Middle frontal gyrus (tissue), 1 donor: ENCODE data around the gene LPCAT2.
A peak's percentile ranks its signal among the peaks of the same experiment; 100 is the strongest.

Experiments used
- DNase-seq: peaks from one replicate; pipeline ENCODE4 v3.0.0-alpha.2; 2015; ENCODE audit warnings: low spot score; ENCODE audit errors: extremely low spot score

The LPCAT2 gene

GRCh38 chr16:55501549-55502322 lies 7.1 kb upstream of the LPCAT2 start:
- no peak for DNase-seq

DNA sequence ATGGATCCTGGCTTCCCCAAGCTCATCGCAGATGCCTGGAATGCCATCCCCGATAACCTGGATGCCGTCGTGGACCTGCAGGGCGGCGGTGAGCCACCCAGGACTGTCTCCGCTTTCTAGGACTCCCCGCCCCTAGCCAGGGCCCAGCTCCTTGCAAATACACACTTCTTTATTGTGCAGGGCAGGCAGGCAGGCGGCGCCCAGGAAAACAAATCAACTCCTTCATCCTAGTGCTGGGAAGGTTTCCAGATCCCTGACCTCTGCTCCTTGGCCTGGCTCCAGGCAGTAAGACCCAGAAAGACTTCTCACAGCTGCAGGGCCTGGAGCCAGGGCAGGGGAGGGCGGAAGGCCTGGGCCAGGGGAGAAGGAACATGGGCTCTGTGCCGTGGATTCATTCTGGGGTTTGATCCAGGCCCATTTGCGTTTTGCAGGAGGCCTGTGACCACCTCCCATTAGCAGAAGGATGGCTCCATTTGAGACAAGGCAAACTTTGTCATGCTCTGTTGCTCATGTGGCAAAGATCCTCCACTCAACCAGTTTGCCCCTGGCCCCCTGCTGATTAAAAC lies 6.0 kb upstream of the LPCAT2 start:
- peak; percentile 91 for DNase-seq

DNA sequence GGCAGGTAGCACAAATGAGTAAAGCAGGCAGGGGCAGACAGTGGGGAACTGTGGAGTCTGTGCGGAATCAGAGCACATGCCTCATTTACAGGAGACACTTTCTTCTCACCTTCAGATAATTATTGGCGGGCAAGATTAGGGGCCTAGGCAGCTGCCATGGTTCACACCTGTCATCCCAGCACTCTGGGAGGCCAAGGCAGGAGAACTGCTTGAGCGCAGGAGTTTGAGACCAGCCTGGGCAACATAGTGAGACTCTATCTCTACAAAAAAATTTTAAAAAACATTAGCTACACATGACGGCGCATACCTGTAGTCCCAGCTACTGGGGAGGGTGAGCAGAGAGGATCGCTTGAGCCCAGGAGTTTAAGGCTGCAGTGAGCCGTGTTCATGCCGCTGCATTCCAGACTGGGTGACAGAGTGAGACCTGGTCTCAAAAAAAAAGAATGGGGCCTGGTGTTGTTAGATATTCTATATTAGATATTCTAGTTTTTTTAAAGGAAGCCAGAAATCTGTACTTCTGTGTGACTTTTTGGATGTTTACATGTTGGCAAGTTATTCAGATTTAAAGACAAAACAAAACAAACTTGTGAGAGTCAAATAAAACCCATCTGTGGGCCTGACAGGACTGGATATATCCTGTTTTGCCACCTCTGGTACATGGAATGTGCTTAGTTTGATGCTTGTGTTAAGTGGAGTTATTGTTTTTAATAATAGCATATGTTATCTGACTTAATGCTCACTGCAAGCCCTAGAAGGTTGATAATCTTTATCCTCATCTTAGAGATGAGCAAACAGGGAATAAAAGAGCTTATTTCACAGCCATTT lies 4.9 kb upstream of the LPCAT2 start:
- no peak for DNase-seq

GRCh38 chr16:55505333-55506015 lies 3.4 kb upstream of the LPCAT2 start:
- no peak for DNase-seq

GRCh38 chr16:55506083-55506482 lies 2.8 kb upstream of the LPCAT2 start:
- no peak for DNase-seq

GRCh38 chr16:55506708-55507107 lies 2.2 kb upstream of the LPCAT2 start:
- no peak for DNase-seq

DNA sequence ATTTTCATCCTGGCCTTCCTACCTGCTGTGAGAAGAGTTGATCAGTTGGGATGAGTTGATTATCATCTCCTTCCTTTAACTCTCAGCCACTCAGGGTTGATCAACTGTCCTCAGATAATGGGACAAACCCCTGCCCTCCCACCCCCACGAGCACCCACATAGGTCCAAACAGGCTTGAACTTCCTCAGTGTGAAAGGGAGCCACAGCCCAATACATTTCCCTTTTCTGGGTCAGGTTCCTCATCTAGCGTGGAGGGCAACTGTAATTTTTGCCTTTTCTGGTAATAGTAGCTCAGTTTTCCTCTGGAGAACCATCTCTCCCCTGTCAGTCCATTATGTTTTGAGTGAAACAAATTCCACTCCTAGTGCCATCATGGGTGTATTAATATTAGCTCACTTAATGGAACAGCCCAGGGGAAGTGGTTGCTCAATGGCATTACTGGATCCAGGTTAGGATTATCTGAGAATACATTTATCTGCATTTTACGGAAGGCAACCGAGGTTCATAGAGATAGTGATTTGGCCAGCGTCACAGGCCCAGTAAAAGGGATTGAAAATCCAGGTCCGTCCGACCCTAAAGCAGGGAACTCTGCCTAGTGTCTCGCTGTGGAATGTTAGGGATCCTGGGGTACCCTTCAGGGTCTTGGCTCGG lies 476 bp upstream of the LPCAT2 start:
- DNase-seq: no peak

- DNase-seq: no peak
Measured at GRCh38 chr16:55510185-55510805, 1.4 kb downstream of the LPCAT2 start.

- no peak for DNase-seq
Measured at GRCh38 chr16:55512941-55513340, 4.1 kb downstream of the LPCAT2 start.

- no peak for DNase-seq
Measured at GRCh38 chr16:55513616-55514015, 4.7 kb downstream of the LPCAT2 start.

DNA sequence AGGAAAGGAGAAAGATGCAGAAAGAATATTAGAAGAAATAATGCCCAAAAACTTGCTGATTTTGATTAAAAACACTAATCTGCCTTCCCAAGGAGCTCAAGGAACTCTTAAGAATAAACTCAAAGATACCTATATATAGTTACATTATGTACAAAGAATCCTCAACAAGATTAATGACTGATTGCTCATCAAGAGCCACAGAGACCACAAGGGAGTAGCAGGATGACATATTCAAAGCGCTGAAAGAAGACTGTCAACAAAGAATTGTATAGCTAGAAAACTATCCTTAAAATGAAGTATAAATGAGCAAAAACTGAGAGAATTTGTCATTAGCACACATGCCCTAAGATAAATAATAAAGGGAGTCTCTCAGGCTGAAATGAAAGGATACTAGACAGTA lies 6.2 kb downstream of the LPCAT2 start:
- no peak for DNase-seq

DNA sequence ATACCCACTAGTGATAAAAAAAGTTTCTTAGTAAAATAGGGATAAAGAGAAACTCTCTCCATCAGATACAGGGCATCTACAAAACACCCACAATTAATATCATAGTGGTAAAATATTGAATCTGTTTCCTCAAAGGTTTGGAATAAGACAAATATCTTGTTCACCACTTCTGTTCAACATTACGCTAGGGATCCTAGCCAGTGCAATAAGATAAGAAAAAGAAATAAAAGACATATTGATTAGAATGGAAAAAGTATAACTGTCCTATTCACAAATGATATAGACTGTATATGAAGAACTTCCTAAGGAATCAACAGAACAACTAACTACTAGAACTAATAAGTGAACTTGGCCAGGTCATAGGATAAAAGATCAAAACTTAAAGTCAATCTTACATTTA lies 12.9 kb downstream of the LPCAT2 start:
- no peak for DNase-seq

DNA sequence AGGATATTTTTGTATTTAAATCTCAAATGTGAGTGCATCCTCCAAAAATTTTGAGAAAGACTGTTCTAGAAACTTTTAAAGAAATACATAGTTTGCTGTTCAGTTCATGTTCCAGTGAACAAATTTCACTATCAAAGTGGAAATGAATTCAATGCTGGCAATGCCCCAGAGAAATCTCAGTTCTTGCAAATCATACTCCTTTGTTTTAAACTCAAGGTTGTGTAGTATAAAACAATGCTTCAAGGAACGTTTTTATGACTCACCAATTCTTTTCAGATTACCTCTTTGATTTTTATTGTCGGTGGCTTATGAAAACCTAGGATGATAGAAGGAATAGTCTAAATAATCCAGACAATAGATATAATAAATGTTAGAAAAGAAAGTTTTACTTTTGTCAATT lies 17.6 kb downstream of the LPCAT2 start:
- no peak for DNase-seq

GRCh38 chr16:55527885-55528284 lies 19.0 kb downstream of the LPCAT2 start:
- no peak for DNase-seq

- no peak for DNase-seq
Measured at GRCh38 chr16:55529018-55529417, 20.1 kb downstream of the LPCAT2 start.

- no peak for DNase-seq
Measured at GRCh38 chr16:55530316-55530856, 21.5 kb downstream of the LPCAT2 start.

- DNase-seq: no peak
Measured at GRCh38 chr16:55532227-55532626, 23.4 kb downstream of the LPCAT2 start.

DNA sequence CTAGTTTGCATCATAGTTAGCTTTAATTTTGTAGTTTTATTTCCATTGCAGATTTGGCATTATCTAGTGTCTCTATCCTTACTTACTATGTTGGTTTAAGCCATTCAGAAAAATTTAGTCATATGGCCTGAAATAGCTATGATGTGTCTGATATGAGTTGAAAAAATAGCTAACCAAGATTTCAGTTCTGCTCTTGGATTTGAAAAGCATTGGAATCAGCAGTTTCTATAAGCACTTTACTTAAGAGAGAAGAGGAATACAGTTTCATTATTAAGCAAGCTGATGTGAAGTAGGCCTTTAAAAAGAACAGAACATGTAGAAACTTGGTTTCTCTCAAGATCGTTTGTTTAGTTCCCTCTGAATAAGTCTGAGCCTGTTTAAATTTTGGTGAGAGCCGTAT lies 25.9 kb downstream of the LPCAT2 start:
- DNase-seq: no peak

GRCh38 chr16:55539049-55539448 lies 30.2 kb downstream of the LPCAT2 start:
- DNase-seq: no peak

- DNase-seq: no peak
Measured at GRCh38 chr16:55539488-55539887, 30.6 kb downstream of the LPCAT2 start.

DNA sequence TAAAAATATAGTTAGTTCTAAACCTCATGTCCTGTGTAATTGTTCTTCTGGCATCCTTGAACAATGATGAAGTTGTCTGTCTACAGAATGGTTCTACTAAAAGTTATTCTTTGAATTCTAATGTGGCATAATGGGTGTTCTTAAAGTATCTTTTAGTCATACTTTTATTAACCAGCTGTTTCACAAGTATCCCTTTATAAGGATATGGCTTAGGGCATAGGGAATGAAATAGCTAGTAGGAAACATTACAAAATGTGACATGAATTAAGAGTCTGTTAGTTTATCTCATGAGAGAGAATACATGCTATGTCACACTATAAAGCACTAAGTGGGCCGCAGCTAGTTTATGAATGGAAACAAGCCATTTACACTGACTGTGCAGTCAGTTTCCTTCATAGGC lies 31.3 kb downstream of the LPCAT2 start:
- DNase-seq: no peak
